Activated CD4-positive, alpha-beta T cell treated with anti-CD3 and anti-CD28 coated beads, Interleukin-2, amount 50 U/mL, for 16 hours (primary cell): ENCODE results near the gene GAK.

Experiments
- DNase-seq: peaks from one replicate; pipeline ENCODE4 v3.0.0-alpha.2; 2020

Gene GAK

DNA sequence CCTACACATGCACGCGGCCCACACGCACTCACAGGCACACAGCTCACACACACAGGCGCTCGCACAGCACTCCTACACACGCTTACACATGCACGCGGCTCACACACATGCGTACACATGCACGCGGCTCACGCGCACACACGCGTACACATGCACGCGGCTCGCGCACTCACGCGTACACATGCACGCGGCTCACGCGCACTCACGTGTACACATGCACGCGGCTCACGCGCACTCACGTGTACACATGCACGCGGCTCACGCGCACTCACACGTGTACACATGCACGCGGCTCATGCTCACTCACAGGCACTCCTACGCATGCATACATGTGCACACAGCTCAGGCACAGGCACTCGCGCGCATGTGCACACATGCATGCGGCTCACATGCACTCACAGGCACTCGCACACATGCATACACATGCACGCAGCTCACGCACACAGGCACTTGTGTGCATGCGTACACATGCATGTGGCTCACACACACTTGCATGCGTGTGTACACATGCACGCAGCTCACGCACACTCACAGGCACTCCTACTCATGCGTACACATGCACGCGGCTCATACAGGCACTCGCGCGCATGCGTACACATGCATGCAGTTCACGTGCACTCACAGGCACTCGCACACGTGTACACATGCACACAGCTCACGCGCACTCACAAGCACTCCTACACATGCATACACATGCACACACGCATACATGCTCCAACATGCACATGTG, 44.9 kb downstream of the GAK start:
- DNase-seq = no peak

DNA sequence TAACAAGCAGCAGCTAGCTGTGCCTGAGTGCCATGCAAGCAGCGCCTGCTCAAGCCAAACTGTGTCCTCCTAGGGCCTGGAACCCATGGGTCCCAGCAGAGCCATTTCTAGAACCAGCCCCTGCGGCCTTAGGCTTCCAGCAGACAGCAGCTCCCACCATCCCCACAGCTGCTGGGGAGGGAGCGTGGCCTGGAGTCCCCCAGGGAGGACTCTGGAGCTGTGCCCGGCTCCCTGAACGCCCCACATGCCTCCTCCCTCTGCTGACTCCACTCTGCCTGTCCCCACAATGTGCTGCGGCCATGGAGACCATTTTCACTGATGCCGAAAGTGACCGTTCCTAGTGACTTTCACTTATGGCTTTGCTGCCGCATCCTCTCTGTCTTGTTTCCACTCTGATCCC, 45.9 kb downstream of the GAK start:
- DNase-seq = no peak

- no peak for DNase-seq
Observed at GRCh38 chr4:885353-885752, 46.8 kb downstream of the GAK start.

GRCh38 chr4:884896-885295, 47.2 kb downstream of the GAK start:
- DNase-seq = no peak

GRCh38 chr4:884259-884658, 47.9 kb downstream of the GAK start:
- no peak for DNase-seq

- DNase-seq = no peak
Observed at GRCh38 chr4:883377-884095, 48.6 kb downstream of the GAK start.

- DNase-seq = no peak
Observed at GRCh38 chr4:882646-883045, 49.5 kb downstream of the GAK start.

DNA sequence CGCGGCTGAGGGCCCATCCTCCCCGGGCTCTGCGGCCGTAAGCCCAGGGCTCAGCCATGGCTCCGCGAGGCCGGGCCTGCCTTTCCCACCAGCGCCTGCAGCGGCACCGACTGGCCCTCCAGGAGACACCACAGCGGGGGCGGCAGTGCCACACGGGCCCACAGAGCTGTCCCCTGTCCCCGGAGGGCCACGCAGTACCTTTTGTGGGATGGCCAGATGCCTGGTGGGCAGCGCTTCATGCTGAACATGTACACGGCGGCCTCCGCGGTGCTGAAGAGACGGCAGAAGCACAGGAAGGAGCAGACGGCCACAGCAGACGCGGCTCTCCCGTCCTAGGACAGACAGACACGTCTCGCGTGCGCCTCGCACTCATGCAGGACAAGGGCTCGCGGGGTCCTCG, 50.4 kb downstream of the GAK start:
- no peak for DNase-seq

DNA sequence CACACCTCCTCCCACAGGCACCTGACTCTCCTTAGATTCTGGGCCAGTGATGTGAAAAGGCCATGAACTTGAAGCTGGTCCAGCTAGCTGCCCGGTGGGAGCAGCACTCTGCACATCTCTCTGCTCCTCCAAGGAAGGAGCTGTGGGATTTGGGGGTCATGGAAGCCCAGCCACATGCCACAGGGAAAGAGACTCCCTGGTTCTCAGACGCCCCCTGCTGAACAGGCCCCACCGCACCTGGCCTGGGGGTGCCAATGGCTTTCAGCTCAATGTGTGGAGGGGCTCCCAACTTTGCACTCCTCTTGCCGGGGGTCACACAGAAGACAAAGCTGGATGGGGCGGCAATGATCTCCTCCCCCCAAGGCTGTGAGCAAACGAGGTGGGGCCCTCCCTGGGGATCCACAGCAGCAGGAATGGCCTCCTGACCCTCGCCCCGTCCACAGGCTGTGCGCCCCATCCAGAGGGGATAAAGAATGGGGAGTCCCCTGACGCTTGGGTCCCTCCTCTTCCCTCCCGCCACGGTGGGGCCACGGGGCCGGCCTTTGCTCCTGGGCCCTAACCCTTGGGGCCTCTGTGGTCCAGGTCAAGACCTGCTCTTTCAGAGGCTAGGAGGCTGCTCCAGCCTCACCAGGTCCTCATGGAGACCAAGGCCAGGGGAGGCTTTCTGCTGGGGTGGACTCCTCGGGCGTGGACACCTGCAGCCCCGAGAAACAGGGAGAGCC, 51.3 kb downstream of the GAK start:
- DNase-seq = no peak

- peak; percentile 88 for DNase-seq
Observed at GRCh38 chr4:879729-880077, 52.4 kb downstream of the GAK start.

GRCh38 chr4:878796-879728, 53.1 kb downstream of the GAK start:
- peak; percentile 52 for DNase-seq

GRCh38 chr4:877502-877901, 54.6 kb downstream of the GAK start:
- DNase-seq = no peak

- no peak for DNase-seq
Observed at GRCh38 chr4:876780-877179, 55.3 kb downstream of the GAK start.

DNA sequence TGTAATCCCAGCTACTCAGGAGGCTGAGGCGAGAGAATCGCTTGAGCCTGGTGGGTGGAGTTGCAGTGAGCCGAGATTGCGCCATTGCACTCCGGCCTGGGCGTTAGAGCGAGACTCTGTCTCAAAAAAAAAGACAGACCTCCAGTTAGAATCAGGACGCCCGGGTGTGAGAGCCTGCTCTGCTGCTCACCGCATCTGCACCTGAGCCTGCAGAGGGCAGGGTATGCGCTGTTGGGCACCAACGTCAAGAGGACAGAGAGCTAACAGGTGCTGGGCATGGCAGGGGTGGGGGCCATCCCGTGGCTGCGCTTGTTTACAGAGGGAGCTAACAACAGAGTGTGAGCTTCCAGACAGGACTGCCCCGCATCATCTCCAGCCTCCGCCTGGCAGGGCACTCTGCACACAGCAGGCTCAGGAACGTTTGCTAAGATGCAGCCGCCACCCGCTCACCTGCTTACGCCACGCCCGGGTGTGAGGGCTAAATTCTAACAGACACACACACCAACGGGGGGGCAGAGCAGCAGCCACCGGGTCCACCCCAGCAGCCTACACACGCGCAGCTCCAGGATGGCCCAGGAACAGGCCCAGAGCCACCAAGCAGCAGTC, 56.2 kb downstream of the GAK start:
- no peak for DNase-seq

GRCh38 chr4:874971-875817, 56.9 kb downstream of the GAK start:
- no peak for DNase-seq

DNA sequence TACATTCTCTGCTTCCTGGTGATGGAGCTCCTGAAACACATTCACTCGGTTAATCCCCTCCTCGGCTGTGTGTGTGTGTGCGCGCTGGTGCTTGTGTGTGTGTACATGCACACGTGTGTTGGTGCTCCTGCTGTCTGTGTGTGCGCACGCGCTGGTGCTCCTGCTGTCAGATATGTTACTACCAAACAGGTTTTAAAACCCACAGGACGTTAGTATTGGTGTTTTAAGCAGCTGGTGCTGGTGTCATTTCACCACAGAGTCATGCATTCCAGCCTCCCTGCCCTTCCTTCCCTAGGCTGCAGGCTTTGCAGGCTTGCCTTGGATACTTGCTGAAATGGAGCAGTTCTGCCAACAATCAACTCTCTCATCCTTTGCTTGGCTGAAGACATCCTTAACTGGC, 58.1 kb downstream of the GAK start:
- DNase-seq = no peak

- no peak for DNase-seq
Observed at GRCh38 chr4:872241-872981, 59.7 kb downstream of the GAK start.

GRCh38 chr4:871484-871883, 60.6 kb downstream of the GAK start:
- DNase-seq = no peak

DNA sequence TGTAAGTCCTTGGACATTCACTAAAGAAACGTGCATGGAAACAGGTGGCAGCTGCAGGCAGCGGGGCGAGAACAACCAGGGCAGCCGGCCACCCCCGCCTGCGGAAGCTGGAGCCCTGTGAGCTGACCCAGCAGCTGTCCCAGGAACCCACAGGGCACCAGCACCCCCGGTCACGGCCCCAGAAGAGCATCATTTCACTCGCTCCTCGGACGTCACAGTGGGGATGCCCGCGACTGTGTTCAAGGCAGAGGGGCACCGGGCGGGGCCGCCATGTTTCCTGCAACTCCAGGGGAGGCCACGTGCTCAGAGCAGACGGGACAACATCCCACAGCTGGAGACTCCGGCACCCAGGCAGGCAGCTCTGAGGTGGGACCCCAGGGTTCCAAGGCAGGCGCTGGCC, 61.2 kb downstream of the GAK start:
- DNase-seq = no peak

GRCh38 chr4:869776-870175, 62.3 kb downstream of the GAK start:
- DNase-seq = no peak

DNA sequence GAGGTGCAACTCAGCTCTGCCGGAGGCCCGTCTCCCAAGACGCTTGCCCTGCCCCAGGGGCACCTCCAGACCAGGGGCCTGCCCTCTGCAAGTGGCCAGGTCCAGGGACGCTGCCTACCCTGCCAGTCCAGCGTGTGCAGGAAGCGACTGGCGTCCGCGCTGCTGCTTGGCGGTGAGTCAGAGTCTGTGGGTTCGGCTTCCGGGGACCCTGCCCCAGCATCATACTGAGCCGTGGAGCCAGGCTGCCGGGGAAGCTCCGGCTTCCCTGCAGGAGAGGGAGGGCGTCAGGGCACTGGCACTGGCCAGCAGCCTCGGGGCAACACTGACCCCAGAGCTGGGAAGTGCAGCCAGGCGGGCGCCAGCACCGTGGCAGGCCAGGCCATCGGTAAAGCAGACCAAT, 63.7 kb downstream of the GAK start:
- DNase-seq = no peak
